Ascending aorta (tissue), 2 donors: ENCODE results near the gene SPHKAP. TPM values are rescaled to one million over a fixed set of nuclear protein-coding genes. Genes with fewer than 3 reads are reported as not detected.
A peak's percentile ranks its signal among the peaks of the same experiment; 100 is the strongest.

Source experiments
- DNase-seq, 2 donors: peaks; one replicate each; pipeline ENCODE4 v3.0.0-alpha.2; 2019; ENCODE audit warnings: low spot score in 2 of 2
- H3K27ac ChIP-seq, 2 donors: fragments of 200-600 bp; sonication (generic); one replicate each; pipeline ENCODE4 v1.5.1; 2016 to 2017; ENCODE audit warnings: mild to moderate bottlenecking in 1 of 2
- H3K27me3 ChIP-seq: fragments of 200-600 bp; sonication (generic); one replicate; pipeline ENCODE4 v1.5.1; 2017
- H3K36me3 ChIP-seq, 2 donors: fragments of 200-600 bp; sonication (generic); one replicate each; pipeline ENCODE4 v1.5.1; 2016
- H3K4me1 ChIP-seq, 2 donors: fragments of 200-600 bp; sonication (generic); one replicate each; pipeline ENCODE4 v1.5.1; 2016 to 2017; ENCODE audit warnings: mild to moderate bottlenecking in 1 of 2
- H3K4me3 ChIP-seq, 2 donors: fragments of 200-600 bp; sonication (generic); one replicate each; pipeline ENCODE4 v1.5.1; 2016 to 2017; ENCODE audit warnings: mild to moderate bottlenecking in 1 of 2
- H3K9me3 ChIP-seq, 2 donors: fragments of 200-600 bp; sonication (generic); one replicate each; pipeline ENCODE4 v1.5.1; 2016
- intact Hi-C: fragments of 100-400 bp; cut with DNase I; formaldehyde crosslinking; loops from one replicate; pipeline ENCODE4 v1.15.1; 2023
- total RNA-seq: library from RNA; depleted of rRNA; stranded (reverse); fragments of >200 nt; gene quantifications from one replicate; pipeline ENCODE4 v1.1.0, GENCODE V29; 2016
- TF ChIP-seq, protein P1 (sequence below), 3 experiments: fragments of 200-600 bp in 2 of 3; fragments of 450-650 bp in 1 of 3; sonication (generic) in 2 of 3; IDR thresholded peaks; one replicate each; pipeline ENCODE4 v1.5.1; 2016 to 2019; ENCODE audit warnings: antibody characterized with exemption in 3 of 3, mild to moderate bottlenecking in 1 of 3, moderate library complexity in 1 of 3

Gene SPHKAP
- total RNA-seq, 1 donor from 2014 or later: not detected

DNA sequence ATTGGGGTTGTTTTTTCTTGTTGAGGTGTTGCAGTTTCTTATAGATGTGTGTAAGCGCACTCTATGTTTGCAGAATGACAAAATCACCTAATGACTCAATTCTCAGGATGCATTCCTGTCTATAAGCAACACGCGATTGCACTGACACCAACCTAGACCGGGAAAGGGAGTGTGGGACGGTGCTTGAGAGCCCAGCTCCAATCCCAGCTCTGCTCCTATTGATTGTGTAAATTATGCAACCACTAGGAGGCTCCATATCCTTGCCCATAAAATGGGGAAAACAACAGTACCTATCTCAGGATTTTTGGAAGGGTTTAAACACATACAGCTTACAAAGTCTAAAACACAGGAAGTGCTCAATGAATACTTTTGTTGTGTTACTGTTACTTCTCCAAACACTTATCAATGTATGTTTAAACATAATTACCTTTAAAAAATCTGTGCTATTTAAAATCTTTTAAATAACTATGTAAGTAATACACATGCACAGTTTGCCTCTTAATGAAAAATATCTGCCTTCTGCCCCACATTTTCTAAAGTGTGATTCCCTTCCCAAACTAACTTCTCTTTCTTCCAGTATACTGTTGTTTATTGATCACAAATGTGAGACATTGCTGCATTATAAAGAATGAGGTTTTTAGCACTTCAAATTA lies 132.5 kb downstream of the SPHKAP start:
- no peaks in the 10 kb centered on the region for H3K9me3 ChIP-seq
- TF ChIP-seq, protein P1, sequence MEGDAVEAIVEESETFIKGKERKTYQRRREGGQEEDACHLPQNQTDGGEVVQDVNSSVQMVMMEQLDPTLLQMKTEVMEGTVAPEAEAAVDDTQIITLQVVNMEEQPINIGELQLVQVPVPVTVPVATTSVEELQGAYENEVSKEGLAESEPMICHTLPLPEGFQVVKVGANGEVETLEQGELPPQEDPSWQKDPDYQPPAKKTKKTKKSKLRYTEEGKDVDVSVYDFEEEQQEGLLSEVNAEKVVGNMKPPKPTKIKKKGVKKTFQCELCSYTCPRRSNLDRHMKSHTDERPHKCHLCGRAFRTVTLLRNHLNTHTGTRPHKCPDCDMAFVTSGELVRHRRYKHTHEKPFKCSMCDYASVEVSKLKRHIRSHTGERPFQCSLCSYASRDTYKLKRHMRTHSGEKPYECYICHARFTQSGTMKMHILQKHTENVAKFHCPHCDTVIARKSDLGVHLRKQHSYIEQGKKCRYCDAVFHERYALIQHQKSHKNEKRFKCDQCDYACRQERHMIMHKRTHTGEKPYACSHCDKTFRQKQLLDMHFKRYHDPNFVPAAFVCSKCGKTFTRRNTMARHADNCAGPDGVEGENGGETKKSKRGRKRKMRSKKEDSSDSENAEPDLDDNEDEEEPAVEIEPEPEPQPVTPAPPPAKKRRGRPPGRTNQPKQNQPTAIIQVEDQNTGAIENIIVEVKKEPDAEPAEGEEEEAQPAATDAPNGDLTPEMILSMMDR (IDR thresholded peaks at IDR 0.05): peak in 2 of 3 experiments; percentile 17 to 33
- no peaks in the 10 kb centered on the region for H3K36me3 ChIP-seq
- no peaks in the 10 kb centered on the region for H3K27me3 ChIP-seq
- H3K27ac ChIP-seq: no peak overlapping the region
- intact Hi-C loops: no loop called here
- no peak overlapping the region for H3K4me3 ChIP-seq
- H3K4me1 ChIP-seq: no peaks in the 10 kb centered on the region
- no peak for DNase-seq

DNA sequence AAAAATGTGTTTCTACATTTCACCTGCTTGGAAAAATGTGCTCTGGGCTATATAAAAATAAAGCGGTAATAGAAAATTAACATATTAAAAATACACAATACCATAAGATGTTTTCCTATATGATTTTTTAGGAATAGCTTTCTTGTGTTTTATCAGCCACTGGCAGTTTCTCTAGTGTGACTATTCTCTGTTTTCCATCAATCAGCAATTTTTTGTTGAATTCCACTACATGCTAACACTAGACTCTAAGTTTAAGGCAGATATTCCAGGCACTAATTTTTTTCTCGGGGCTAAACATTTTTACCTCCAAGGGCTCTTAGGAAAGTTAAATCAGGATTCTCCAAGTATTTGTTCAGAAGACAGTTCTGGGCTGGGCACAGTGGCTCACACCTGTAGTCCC lies 140.5 kb downstream of the SPHKAP start:
- TF ChIP-seq, protein P1 (IDR thresholded peaks at IDR 0.05): no peak
- Histone ChIP-seq H3K36me3 (no peaks in the 10 kb centered on the region), H3K27ac (no peak overlapping the region), H3K9me3 (no peaks in the 10 kb centered on the region), H3K4me1 (no peaks in the 10 kb centered on the region), H3K27me3 (no peaks in the 10 kb centered on the region), H3K4me3 (no peak overlapping the region)
- no peak for DNase-seq
- intact Hi-C loops: no loop called here

DNA sequence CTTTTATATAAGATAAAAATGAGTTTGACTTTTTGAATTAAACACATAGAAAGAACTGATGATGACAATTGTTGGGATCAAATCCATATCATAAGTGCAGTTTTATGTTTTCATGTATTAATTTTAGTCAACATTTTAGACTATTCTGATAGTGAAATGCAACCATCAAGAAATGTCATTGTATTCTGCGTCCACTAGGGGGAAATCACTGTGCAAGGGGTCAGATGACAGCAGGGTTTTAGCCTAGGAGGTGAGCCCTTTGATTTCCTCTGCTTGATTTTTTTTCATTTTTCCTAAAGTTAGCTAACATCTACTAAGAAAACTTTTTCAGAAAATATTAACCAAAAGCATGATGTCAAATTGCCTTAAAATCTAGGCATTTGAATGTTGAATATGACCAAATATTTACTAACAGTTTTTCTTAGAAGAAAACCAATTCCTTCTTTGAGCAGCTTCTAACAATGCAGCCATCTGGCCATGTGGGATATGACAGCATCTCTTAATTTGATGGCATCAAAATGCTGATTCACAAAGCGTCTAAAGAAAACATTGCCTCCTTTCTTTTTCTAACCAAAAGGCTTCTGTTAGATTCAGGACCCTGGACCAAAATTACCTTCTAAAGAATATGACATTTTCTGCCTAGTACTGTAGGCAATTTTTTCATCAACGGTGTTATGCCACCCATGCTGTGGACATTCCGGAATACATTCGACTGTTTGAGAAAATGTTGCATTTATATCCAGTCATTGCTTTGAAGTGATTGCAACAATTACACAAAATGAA lies 141.5 kb downstream of the SPHKAP start:
- no peak for DNase-seq
- no peak overlapping the region for H3K27ac ChIP-seq
- intact Hi-C loops: no loop called here
- H3K4me1 ChIP-seq: no peaks in the 10 kb centered on the region
- no peaks in the 10 kb centered on the region for H3K27me3 ChIP-seq
- H3K36me3 ChIP-seq: no peaks in the 10 kb centered on the region
- TF ChIP-seq, protein P1 (IDR thresholded peaks at IDR 0.05): peak in 2 of 3 experiments; percentile 21 to 42
- no peak overlapping the region for H3K4me3 ChIP-seq
- no peaks in the 10 kb centered on the region for H3K9me3 ChIP-seq

DNA sequence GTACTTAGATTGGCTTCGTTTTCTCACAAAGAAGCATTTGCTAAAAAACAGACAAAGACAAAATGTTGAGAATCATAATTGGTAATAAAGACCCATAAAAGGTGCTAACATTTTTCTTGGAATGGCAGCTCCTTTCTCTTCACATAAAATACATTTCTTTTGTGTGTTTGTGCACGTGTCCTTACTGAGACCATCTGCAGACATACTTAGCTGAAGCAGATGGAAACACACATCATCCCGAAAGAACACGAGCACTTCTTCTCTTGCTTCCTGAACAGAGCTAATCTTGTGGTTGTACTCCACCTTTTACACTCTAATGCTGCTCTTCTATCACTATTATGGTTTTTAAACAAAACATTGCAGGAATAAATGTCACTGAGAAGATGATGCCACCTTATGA lies 142.5 kb downstream of the SPHKAP start:
- Histone ChIP-seq H3K4me1 (no peaks in the 10 kb centered on the region), H3K4me3 (no peak overlapping the region), H3K36me3 (no peaks in the 10 kb centered on the region), H3K27me3 (no peaks in the 10 kb centered on the region), H3K9me3 (no peaks in the 10 kb centered on the region), H3K27ac (no peak overlapping the region)
- TF ChIP-seq, protein P1 (IDR thresholded peaks at IDR 0.05): no peak
- DNase-seq: no peak
- intact Hi-C loops: no loop called here

DNA sequence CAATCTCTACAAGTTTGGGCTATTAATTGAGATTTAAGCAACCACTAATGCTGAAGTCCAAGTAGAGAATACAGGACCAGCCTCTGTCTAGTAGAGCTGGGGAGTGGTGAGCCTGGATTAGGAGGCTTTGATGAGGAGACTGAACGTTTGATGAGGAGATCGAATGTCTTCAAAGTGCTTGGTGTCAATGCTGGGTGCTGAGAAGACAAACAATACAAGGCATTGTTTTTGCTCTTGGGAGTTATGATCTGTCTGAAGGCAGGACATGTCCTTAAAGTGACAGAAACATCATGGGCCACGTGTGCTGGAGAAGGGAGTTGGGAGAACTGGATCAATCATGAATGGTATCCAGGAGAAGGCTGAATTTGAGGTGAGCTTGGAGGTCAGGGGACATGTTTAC lies 143.6 kb downstream of the SPHKAP start:
- H3K27me3 ChIP-seq: no peaks in the 10 kb centered on the region
- TF ChIP-seq, protein P1 (IDR thresholded peaks at IDR 0.05): no peak
- no peaks in the 10 kb centered on the region for H3K4me1 ChIP-seq
- H3K4me3 ChIP-seq: no peak overlapping the region
- intact Hi-C loops: no loop called here
- H3K27ac ChIP-seq: no peak overlapping the region
- DNase-seq: no peak
- H3K9me3 ChIP-seq: no peaks in the 10 kb centered on the region
- H3K36me3 ChIP-seq: no peaks in the 10 kb centered on the region
